ENCODE measurements around the gene NSFL1C.

The NSFL1C gene

DNA sequence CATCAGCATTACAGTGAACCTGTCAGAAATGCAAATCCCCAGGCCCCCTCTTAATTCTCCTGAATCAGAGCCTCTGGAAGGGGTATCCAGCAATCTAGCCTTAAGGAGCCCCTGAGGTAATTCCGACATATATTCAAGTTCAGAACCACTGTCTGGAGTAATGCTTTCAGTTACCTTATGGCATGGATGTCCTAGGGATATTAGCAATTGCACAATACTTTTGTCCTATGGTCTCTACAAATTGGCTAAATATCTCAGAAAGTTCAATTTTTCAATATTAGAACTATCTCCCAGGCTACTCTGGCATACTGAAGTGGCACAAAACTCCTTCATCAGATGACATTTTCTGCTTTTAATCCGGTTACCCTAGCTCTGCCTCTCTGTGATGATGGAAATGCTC lies 6.4 kb downstream of the NSFL1C start:
- DNase-seq (ENCODE audit: low spot score), result no peak

DNA sequence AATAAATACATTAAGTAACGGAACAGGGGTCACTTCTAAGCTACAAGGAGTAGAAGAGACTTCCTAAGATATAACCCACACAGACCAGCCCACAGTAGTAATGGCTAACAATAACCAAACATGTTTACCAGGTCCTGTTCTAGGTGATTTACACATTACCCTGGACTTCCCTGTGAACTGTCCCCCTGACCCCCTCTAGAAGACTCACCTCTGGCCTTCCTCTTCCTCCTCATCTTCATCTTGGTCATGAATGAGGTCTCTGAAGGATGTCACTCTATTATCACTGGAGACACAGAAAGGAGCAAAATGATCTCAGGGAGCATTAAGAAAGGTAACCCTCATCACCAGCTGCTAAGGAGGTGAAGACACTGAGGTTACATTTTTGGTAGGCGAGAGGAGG lies 8.7 kb downstream of the NSFL1C start:
- no peak for DNase-seq (ENCODE audit: low spot score)

GRCh38 chr20:1456300-1456699 lies 10.3 kb downstream of the NSFL1C start:
- DNase-seq (ENCODE audit: low spot score), result no peak

DNA sequence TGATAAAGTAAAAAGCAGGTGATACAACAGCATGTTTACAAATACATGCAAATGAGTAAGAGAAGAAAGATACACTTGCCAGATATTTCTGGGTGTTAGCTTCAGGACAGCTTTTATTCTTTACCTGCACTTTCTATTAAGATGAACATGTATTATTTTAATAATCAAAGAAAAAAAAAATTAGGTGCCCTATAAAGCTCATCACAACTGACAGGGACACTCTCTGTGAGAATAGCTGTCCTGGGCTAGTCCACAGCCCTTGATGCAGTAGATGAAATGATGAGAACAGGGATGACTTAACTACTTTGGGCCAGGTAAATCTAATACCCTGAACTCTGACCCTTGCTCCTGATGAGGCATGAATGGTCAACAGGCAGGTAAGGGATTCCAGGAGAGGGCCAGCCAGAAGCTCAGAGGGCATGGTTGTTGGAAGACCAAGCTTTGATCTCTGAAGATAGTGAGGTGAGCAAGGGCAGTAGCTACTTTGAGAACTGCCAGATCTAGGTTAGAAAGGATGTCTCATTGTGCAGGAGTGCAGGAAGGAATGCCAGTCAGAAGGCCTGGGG lies 15.6 kb downstream of the NSFL1C start:
- DNase-seq (ENCODE audit: low spot score), result no peak

- no peak for DNase-seq (ENCODE audit: low spot score)
Measured at GRCh38 chr20:1449370-1449769, 17.3 kb downstream of the NSFL1C start.

- no peak for DNase-seq (ENCODE audit: low spot score)
Measured at GRCh38 chr20:1448081-1448620, 18.5 kb downstream of the NSFL1C start.

GRCh38 chr20:1446536-1446935 lies 20.1 kb downstream of the NSFL1C start:
- no peak for DNase-seq (ENCODE audit: low spot score)

DNA sequence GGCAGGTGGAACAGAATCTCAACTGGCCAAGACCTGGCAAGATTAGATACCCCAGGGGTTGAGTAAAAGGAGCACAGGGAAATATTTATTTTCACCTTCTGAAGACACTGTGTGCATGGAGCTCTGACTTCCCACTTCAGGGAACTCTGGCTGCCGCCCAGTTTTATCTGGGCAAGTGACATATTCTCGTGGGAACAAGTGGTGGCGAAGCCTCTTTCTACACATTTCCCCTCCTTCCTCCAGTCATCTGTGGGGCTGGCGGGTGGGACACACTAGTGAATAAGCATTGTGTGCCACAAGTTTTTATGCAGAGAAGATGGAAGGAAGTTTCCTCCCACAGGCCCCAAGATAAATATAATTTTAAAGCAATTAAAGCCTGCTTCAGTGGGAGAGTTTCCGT lies 23.6 kb downstream of the NSFL1C start:
- no peak for DNase-seq (ENCODE audit: low spot score)

GRCh38 chr20:1442304-1442703 lies 24.3 kb downstream of the NSFL1C start:
- DNase-seq (ENCODE audit: low spot score), result no peak

GRCh38 chr20:1441133-1441532 lies 25.5 kb downstream of the NSFL1C start:
- DNase-seq (ENCODE audit: low spot score), result no peak

GRCh38 chr20:1440024-1440423 lies 26.6 kb downstream of the NSFL1C start:
- DNase-seq (ENCODE audit: low spot score), result no peak

DNA sequence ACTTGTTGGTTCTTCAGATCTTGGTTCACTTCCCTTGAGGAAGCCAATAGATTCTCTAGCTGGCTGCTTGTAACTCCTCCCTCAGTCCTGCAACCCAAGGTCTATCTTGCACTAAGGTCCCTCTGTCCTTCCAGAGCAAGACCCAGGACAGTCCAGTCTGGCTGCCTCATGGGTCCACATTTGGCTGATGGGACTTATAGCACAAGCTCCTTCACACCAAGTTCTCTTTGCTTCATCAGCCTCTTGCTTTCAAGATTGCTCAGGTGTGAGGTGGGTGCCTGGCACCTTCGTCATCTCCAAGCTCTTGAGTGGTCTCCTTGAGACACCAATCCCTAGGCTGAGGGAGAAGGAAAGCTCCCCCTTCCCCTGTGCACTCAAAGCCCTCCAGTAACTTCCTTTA lies 28.3 kb downstream of the NSFL1C start:
- DNase-seq (ENCODE audit: low spot score), result no peak

DNA sequence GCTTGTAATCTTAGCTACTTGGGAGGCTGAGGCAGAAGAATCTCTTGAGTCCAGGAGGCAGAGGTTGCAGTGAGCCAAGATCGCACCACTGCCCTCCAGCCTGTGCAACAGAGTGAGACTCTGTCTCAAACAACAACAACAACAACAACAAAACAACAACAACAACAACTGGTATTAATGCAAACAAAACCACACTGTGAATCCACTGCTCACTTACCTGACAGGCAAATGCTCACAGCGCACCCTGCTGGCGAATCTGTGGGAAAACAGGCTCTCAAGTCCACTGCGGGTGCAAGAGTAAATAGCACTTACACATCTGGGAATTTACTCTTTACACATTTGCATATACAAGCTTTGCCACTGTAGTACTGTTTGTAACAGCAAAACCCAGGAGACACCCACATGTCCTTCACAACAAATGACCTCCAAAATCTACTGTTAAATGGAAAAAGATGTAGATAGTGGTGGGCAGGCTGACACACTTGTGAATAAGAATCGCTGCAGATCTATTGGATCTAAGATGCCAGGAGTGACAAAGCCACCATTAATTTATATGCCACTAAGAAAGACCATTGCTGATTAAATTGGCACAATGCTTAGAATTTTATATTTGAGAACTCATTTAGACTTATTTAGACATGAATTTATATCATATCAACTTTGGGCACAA lies 29.3 kb downstream of the NSFL1C start:
- DNase-seq (ENCODE audit: low spot score), result peak; percentile 75

DNA sequence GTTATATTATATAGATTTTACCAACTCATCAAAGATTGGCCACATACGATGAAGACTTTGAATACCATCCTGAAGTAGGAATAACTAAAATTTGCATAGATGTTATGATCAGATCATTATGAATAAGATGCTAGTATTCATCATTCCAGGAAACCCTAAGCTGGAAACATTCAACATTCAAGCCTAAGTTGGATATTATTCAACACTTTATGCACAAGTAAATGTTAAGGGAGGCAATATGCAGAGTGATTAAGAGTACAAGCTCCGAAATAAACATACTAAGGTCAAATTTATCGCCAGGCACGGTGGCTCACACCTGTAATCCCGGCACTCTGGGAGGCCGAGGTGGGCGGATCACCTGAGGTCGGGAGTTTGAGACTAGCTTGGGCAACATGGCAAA lies 30.4 kb downstream of the NSFL1C start:
- no peak for DNase-seq (ENCODE audit: low spot score)

DNA sequence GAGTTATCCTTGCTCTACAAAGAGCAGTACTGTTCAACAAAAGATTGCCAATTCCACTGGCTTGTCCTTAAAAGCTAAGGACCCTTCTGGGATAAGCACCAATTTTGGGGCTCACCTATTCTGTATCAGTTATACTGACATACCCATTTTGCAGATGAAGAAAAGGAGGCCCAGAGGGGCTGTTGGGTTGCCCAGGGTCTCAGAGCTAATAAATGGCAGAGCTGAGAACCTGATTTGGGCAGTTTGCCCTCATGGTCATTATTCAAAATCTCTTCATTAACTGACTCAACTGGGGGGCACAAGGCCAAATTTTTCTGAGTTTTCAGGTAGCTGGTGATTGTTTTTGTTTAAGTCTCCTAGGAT lies 31.3 kb downstream of the NSFL1C start:
- DNase-seq (ENCODE audit: low spot score), result no peak

GRCh38 chr20:1434571-1435336 lies 31.9 kb downstream of the NSFL1C start:
- DNase-seq (ENCODE audit: low spot score), result no peak

GRCh38 chr20:1431158-1431557 lies 35.5 kb downstream of the NSFL1C start:
- DNase-seq (ENCODE audit: low spot score), result no peak

DNA sequence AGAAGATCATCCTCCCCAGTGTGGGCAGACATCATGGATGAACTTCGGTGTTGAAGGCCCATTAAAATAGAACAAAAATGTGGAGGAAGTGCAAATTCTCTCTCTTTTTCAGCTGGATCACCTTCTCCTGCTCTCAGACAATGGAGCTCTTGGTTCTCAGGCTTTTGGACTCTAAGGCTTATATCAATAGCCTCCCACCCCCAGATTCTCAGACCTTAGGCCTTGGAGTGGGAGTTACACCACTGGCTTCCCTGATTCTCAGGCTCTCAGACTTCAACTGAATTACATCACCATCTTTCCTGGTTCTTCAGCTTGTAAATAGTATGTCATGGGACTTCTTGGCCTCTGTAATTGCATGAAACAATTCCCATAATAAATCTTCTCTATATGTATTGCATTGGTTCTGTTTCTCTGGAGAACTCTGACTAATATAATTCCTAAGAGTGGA lies 36.6 kb downstream of the NSFL1C start:
- DNase-seq (ENCODE audit: low spot score), result no peak

- no peak for DNase-seq (ENCODE audit: low spot score)
Measured at GRCh38 chr20:1429143-1429728, 37.4 kb downstream of the NSFL1C start.

DNA sequence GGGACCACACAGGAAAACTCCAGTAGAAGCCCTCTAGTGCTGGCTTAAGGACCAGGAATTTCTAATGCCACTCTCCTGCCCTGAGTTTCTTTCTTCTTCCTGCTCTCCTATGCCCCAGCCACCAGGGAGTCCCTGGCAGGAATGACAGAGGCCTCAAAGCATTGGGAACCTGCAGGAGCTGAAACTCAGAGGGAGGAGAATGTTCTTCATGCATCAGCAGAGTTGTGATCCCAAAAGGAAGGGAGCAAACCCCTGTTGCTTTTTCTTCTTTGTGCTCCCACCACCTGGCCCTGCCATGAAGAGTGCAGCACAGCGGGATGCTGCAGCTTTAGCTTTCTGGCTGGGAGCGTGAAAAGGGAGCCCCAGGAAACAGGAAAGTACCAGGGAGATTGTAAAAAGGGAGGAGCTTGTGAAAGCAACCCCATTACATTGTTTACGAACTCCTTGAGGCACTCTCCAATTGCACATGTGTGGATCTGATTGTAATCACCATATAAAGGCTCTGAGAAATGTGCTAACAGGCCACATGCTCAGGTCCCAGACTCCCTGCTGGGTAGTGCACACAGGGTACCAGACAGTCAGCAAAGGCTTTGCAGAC lies 39.1 kb downstream of the NSFL1C start:
- DNase-seq (ENCODE audit: low spot score), result peak; percentile 56

GRCh38 chr20:1426231-1426849 lies 40.3 kb downstream of the NSFL1C start:
- no peak for DNase-seq (ENCODE audit: low spot score)

DNA sequence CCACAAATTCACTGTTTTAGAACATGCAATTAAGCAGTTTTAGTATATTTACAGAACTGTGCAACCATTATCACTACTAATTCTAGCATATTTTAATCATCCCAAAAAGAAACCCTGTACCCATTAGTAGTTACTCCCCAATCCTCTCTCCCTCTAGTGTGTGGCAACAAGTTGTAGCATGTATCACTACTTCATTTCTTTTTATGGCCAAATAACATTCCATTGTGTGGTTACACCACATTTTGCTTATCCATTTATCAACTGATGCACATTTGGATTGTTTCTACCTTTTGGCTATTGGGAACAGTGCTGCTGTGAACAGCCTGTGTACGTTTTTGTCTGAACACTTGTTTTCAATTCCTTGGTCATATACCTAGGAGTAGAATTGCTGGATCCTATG lies 42.3 kb downstream of the NSFL1C start:
- no peak for DNase-seq (ENCODE audit: low spot score)

Data from ecto neural progenitor cell (in vitro differentiated cells).